ENCODE results near the gene NSMCE1. TPM values are rescaled to one million over a fixed set of nuclear protein-coding genes. Genes with fewer than 3 reads are reported as not detected.
A peak's percentile ranks its signal among the peaks of the same experiment; 100 is the strongest.

The NSMCE1 gene
- total and polyA plus RNA-seq, 3 donors from 2014 or later, result 58.1 to 135 (median 71.1) TPM

DNA sequence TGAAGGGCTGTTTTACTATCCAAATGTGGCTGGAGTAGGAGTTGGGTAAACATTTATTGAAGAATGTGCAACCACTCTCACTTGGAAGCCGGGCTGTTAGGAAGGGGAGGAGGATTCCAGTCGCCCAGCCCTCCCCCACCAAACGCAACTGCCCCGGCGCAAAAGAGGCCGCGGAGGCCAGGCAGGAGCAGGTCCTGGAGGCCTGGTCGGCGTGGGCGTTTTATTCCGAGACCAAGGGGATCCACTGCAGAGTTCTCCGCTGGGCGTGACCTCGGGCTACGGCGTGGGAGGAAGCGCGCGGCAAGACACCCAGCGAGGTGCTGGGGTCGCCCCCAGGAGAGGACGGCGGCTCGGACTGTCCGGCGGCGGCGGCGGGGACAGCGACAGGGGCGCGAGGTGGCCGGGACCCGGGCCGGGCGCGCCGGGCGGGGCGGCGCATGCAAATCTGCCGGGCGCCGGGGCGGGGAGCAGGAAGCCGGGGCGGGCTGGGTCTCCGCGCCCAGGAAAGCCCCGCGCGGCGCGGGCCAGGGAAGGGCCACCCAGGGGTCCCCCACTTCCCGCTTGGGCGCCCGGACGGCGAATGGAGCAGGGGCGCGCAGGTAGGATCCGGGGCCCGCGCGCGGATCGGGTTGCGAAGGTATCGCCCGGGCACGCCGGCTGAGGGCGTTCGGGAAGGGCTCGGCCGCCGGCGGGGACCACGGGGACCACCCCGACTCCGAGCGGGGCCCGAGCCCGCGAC, 45.0 kb upstream of the NSMCE1 start, which contains the start of gene IL4R:
Gene IL4R, plus strand, starts transcription at position 553 of the 739 bp plus-strand sequence. CDS start 26,230 bp downstream, outside the sequence.
- Histone ChIP-seq H3K4me3 (peak within 1 kb of the TSS; percentile 74 to 86), H3K27me3 (no peaks in the 10 kb centered on the region), H3K4me1 (peaks cover 37% of the 10 kb centered on the region), H3K27ac (peak within 1 kb of the TSS; percentile 90 to 91), H3K36me3 (ENCODE audit: low read depth, missing control alignments) (no peaks in the 10 kb centered on the region), H3K9me3 (no peaks in the 10 kb centered on the region)
- peak; percentile 74 for DNase-seq
- intact Hi-C loops (cut with DNase I; ENCODE audit: low total_unique reads), result no loop called here
- TF ChIP-seq POLR2A (IDR thresholded peaks at IDR 0.05), result no peak
- TF ChIP-seq, protein P1, sequence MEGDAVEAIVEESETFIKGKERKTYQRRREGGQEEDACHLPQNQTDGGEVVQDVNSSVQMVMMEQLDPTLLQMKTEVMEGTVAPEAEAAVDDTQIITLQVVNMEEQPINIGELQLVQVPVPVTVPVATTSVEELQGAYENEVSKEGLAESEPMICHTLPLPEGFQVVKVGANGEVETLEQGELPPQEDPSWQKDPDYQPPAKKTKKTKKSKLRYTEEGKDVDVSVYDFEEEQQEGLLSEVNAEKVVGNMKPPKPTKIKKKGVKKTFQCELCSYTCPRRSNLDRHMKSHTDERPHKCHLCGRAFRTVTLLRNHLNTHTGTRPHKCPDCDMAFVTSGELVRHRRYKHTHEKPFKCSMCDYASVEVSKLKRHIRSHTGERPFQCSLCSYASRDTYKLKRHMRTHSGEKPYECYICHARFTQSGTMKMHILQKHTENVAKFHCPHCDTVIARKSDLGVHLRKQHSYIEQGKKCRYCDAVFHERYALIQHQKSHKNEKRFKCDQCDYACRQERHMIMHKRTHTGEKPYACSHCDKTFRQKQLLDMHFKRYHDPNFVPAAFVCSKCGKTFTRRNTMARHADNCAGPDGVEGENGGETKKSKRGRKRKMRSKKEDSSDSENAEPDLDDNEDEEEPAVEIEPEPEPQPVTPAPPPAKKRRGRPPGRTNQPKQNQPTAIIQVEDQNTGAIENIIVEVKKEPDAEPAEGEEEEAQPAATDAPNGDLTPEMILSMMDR (IDR thresholded peaks at IDR 0.05), result no peak
- WGBS, 2 donors, result 0% methylated on average over 6 to 73 of the region's 85 CpGs

DNA sequence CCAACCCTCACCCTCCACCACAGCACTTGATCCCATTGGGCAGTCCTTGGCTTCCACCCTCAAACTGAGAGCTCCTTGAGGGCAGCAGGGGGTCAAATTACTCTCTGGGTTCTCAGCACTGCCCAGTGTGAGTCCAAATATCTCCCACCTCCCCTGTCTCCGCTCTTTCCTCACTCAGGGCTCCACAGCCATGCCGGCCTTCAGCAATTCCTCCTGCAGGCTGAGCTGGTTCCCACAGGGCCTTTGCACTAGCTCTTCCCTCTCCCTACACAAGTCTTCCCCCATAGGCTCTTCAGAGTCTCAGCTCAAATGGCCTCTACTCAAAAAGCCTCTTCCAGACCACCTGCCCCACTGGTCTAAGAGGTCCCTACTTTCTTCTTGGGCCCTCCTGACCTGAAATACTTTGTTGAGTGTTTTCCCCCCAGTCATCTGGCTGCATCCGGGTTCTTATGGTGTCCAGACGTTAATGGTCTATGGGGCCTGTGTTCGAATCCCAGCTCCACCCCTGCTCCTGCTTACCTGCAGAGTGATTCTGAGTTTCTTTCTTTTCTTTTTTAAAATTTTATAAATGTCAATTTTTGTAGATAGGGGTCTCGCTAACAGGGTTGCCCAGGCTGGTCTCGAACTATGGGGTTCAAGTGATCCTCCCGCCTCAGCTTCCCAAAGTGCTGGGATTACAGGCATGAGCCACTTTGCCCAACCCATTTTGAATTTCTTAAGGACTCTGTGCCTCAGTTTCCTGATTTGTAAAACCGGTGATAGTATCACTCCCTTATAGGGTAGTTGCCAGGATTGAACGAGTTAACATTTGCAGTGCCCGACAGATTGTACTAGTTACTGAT, 44.2 kb upstream of the NSMCE1 start:
- Histone ChIP-seq H3K27ac (peak overlapping the region; percentile 90 to 91), H3K36me3 (ENCODE audit: low read depth, missing control alignments) (no peaks in the 10 kb centered on the region), H3K4me1 (peaks cover 32% of the 10 kb centered on the region), H3K9me3 (no peaks in the 10 kb centered on the region), H3K4me3 (peak overlapping the region; percentile 74 to 86), H3K27me3 (no peaks in the 10 kb centered on the region)
- intact Hi-C loops (cut with DNase I; ENCODE audit: low total_unique reads), result no loop called here
- DNase-seq, result no peak
- WGBS, 2 donors, result 63 to 64% methylated on average over 11 of the region's 11 CpGs
- TF ChIP-seq, protein P1 (IDR thresholded peaks at IDR 0.05), result no peak
- no peak for TF ChIP-seq POLR2A (IDR thresholded peaks at IDR 0.05)

DNA sequence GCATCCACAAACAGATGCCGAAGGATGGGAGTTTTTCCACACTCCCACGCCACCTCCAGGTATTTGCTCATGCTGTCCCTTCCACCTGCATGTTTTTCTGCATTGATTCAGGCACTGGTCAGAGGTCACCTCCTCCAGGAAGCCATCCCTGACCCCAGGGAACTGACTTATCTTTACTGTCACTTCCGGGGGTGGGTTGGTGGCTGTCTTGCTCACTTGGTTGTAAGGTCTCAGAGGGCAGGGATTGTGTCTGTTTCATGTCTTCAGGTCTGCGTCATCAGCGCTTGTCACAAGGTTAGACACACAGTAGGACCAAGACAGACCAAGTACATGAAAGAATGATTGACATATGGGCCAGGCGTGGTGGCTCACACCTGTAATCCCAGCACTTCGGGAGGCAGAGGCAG, 43.3 kb upstream of the NSMCE1 start:
- peak overlapping the region; percentile 39 to 91 for H3K27ac ChIP-seq
- H3K27me3 ChIP-seq, result no peaks in the 10 kb centered on the region
- H3K4me1 ChIP-seq, result peaks cover 26% of the 10 kb centered on the region
- H3K9me3 ChIP-seq, result no peaks in the 10 kb centered on the region
- intact Hi-C loops (cut with DNase I; ENCODE audit: low total_unique reads), result no loop called here
- WGBS, 2 donors, result 70 to 80% methylated on average over 7 of the region's 7 CpGs
- TF ChIP-seq POLR2A (IDR thresholded peaks at IDR 0.05), result no peak
- TF ChIP-seq, protein P1 (IDR thresholded peaks at IDR 0.05), result no peak
- H3K4me3 ChIP-seq, result no peak overlapping the region
- no peak for DNase-seq
- H3K36me3 ChIP-seq (ENCODE audit: low read depth, missing control alignments), result no peaks in the 10 kb centered on the region

DNA sequence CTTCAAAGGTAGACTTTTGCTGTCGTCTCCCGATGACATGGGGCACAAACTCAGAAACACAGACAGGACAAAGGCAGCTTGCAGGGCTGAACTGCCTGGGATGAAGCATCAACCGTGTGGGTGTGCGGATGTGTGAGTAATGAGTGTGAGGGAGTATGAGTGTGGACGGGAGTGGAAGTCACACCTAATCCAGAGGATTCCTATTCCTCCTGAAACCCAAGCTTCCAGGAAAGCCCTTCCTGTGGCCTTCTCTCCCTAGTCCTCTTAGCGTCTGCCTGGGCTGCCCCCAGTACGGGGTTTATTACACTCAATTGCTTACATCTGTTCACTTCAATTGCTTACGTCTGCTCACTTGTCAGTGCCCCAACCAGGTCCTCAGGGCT, 42.9 kb upstream of the NSMCE1 start:
- intact Hi-C loops (cut with DNase I; ENCODE audit: low total_unique reads), result no loop called here
- DNase-seq, result no peak
- WGBS, 2 donors, result 52% methylated on average over 8 of the region's 8 CpGs
- Histone ChIP-seq H3K4me3 (no peak overlapping the region), H3K4me1 (peaks cover 24% of the 10 kb centered on the region), H3K27ac (peak overlapping the region in 1 of 2 donors; percentile 39), H3K36me3 (ENCODE audit: low read depth, missing control alignments) (no peaks in the 10 kb centered on the region), H3K9me3 (no peaks in the 10 kb centered on the region), H3K27me3 (no peaks in the 10 kb centered on the region)
- TF ChIP-seq POLR2A (IDR thresholded peaks at IDR 0.05), result no peak
- TF ChIP-seq, protein P1 (IDR thresholded peaks at IDR 0.05), result no peak

All from testis (tissue), 3 donors.